ENCODE data around the gene PYGM. TPM values are rescaled to one million over a fixed set of nuclear protein-coding genes. Genes with fewer than 3 reads are reported as not detected.

The PYGM gene
- total and polyA plus RNA-seq, 2 experiments from 2014 or later: 1.5 to 3.9 TPM

- TF ChIP-seq ZNF462 (CRISPR knock-in tag; IDR thresholded peaks at IDR 0.05) (no peak), REST (IDR thresholded peaks at IDR 0.05; ENCODE audit: unreplicated experiment) (no peak), POLR2AphosphoS5 (IDR thresholded peaks at IDR 0.05; ENCODE audit: low read depth) (no peak)
Measured at GRCh38 chr11:64766881-64767280, 7.1 kb upstream of the PYGM start (continued).

- H3K36me3 ChIP-seq (ENCODE audit: insufficient read depth): peaks cover 50% of the 10 kb centered on the region
- peaks cover 82% of the 10 kb centered on the region for H3K36me3 Mint-ChIP-seq (ENCODE audit: low read depth)
- H2AFZ ChIP-seq: no peak overlapping the region
- H3K27ac Mint-ChIP-seq: peak overlapping the region; percentile 16; the same call in 1 of the 2 replicates
- DNase-seq (ENCODE audit: low spot score) (peak; percentile 51), ATAC-seq (peak; percentile 1; the same call in 2 of the 3 replicates)
- no peaks in the 10 kb centered on the region for H3K9me2 ChIP-seq (ENCODE audit: insufficient read depth)
- peaks cover 81% of the 10 kb centered on the region for H3F3A ChIP-seq (replicated peaks; ENCODE audit: low read depth)
- H3K4me1 ChIP-seq (ENCODE audit: insufficient read depth): peaks cover 47% of the 10 kb centered on the region
- no peaks in the 10 kb centered on the region; the same call in 2 of the 3 replicates for H3K9me3 Mint-ChIP-seq
- H3K4me3 ChIP-seq: no peak overlapping the region
- peaks cover 66% of the 10 kb centered on the region for H3K4me1 Mint-ChIP-seq
- H3K4me3 Mint-ChIP-seq: no peak overlapping the region
- H3K79me2 ChIP-seq (replicated peaks; ENCODE audit: insufficient read depth): peaks cover 32% of the 10 kb centered on the region
- peaks cover 51% of the 10 kb centered on the region for H4K20me1 ChIP-seq (replicated peaks; ENCODE audit: insufficient read depth)
- H3K4me2 ChIP-seq: no peak overlapping the region
- H3K27me3 ChIP-seq (ENCODE audit: insufficient read depth): no peaks in the 10 kb centered on the region
- no peak overlapping the region for H3K27ac ChIP-seq (ENCODE audit: low read depth)
- H3K27me3 Mint-ChIP-seq (ENCODE audit: insufficient read depth, low read depth, poor library complexity): peaks cover 35% of the 10 kb centered on the region
- no peak for TF ChIP-seq JUNB (IDR thresholded peaks at IDR 0.05; ENCODE audit: unreplicated experiment)
- no peak for TF ChIP-seq ZNF331 (CRISPR knock-in tag; IDR thresholded peaks at IDR 0.05; ENCODE audit: low read depth)
- no peak for TF ChIP-seq EZH2 (IDR thresholded peaks at IDR 0.05; ENCODE audit: low read depth, unreplicated experiment)
- TF ChIP-seq POLR2AphosphoS5 (IDR thresholded peaks at IDR 0.05; ENCODE audit: low read depth): peak; percentile 11; the same call in 1 of the 2 replicates
- TF ChIP-seq NANOG (IDR thresholded peaks at IDR 0.05; ENCODE audit: borderline replicate concordance): no peak
Measured at GRCh38 chr11:64765851-64766665, 6.3 kb upstream of the PYGM start.

Data from GM23338 (cell line).